GM12892 (cell line): ENCODE measurements around the gene SERTAD2.

Source experiments
- POLR2A ChIP-seq: IDR thresholded peaks from 2 replicates; pipeline ENCODE4 v1.6.1; 2011; ENCODE audit warnings: low read depth, low read length, control low read depth
- TAF1 ChIP-seq: IDR thresholded peaks from 2 replicates; pipeline ENCODE4 v1.6.1; 2011; ENCODE audit warnings: low read depth, mild to moderate bottlenecking, control low read depth, low read length, borderline replicate concordance

- TF ChIP-seq POLR2A, result peak; percentile 63
- TF ChIP-seq TAF1, result peak; percentile 23; the same call in 1 of the 2 replicates
Measured at GRCh38 chr2:64606479-64607363, 47.0 kb downstream of the SERTAD2 start.
